CD4-positive, alpha-beta T cell treated with Interleukin-4 for 4 hours (primary cell): ENCODE data around the gene IRF5.

ENCODE experiments used
- DNase-seq: peaks from one replicate; pipeline ENCODE4 v3.0.0-alpha.2; 2020

Gene IRF5

DNA sequence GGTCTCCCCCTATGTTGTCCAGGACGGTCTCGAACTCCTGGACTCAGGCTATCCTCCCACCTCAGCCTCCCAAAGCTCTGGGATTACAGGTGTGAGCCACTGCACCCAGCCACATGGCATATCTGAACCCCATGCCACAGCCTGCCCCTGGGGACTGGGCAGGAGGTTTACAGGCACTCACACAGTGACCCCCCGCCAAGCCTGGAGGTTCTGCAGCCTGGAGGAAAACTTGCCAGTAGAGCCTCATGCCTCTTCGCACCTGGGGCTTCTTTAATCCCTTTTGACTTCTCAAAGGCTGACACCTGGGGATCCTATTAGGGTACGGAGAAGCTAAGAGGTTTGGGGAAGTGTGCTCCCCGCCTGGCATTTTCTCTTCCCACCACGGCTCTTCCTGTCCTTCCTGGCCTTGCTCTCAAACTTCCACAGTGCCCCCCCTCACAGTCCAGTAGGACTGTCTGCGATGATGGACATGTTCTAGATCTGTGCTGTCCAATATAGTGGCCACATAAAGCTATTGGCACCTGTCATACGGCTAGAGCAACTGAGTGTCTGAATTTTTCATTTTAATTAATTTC lies 15.8 kb upstream of the IRF5 start:
- no peak for DNase-seq

GRCh38 chr7:128922496-128923410 lies 15.0 kb upstream of the IRF5 start:
- no peak for DNase-seq

- no peak for DNase-seq
These were observed 14.3 kb upstream of the IRF5 start for GRCh38 chr7:128923411-128923800.

DNA sequence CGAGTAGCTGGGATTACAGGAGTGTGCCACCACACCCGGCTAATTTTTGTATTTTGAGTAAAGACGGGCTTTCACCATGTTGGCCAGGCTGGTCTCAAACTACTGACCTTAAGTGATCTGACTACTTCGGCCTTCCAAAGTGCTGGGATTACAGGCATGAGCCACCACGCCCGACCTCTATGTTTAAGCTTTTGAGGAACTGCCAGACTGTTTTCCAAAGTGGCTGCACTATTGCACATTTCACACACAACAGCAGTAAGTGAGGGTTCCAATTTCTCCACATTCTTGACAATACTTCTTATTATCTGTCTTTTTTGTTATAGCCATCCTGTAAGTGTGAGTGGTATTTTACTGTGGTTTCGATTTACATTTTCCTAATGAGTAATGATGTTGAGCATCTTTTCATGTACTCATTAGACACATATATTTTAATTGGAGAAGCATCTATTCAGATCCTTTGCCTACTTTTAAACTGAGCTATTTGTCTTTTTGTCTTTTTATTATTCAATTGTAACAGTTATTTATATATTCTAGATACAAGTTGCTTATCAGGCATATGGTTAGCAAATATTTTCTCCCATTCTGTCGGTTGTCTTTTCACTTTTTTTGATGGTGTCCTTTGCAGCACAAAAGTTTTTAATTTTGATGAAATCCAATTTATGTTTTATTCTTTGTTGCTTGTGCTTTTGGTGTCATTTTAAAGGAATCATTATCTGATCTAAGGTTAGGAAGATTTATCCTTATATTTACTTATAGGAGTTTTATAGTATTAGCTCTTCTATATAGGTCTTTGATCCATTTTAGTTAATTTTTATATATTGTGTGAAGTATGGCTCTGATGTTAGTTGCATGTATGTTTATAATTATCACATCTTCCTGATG lies 12.8 kb upstream of the IRF5 start:
- no peak for DNase-seq

GRCh38 chr7:128928159-128928813 lies 9.4 kb upstream of the IRF5 start:
- no peak for DNase-seq

GRCh38 chr7:128928882-128929788 lies 8.6 kb upstream of the IRF5 start:
- DNase-seq = no peak

- no peak for DNase-seq
These were observed 6.4 kb upstream of the IRF5 start for GRCh38 chr7:128931190-128931798.

GRCh38 chr7:128931965-128932861 lies 5.5 kb upstream of the IRF5 start:
- no peak for DNase-seq

DNA sequence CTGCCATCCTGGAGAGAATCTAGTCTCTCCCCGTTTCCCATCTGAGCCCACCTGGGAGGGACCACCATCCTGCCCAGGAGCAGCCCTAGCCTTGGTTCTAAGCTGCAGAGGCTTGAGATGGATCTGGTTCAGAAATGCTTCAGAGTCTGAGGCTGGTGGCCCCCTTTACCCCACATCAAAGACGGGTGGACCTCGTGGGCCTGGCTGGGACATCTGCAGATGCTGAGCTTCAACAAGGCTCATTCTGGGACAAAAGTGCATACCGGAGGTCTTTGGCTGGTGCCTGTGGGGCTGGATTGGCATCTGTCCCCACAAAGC lies 4.9 kb upstream of the IRF5 start:
- DNase-seq = no peak

GRCh38 chr7:128933180-128933891 lies 4.4 kb upstream of the IRF5 start:
- peak; percentile 64 for DNase-seq

DNA sequence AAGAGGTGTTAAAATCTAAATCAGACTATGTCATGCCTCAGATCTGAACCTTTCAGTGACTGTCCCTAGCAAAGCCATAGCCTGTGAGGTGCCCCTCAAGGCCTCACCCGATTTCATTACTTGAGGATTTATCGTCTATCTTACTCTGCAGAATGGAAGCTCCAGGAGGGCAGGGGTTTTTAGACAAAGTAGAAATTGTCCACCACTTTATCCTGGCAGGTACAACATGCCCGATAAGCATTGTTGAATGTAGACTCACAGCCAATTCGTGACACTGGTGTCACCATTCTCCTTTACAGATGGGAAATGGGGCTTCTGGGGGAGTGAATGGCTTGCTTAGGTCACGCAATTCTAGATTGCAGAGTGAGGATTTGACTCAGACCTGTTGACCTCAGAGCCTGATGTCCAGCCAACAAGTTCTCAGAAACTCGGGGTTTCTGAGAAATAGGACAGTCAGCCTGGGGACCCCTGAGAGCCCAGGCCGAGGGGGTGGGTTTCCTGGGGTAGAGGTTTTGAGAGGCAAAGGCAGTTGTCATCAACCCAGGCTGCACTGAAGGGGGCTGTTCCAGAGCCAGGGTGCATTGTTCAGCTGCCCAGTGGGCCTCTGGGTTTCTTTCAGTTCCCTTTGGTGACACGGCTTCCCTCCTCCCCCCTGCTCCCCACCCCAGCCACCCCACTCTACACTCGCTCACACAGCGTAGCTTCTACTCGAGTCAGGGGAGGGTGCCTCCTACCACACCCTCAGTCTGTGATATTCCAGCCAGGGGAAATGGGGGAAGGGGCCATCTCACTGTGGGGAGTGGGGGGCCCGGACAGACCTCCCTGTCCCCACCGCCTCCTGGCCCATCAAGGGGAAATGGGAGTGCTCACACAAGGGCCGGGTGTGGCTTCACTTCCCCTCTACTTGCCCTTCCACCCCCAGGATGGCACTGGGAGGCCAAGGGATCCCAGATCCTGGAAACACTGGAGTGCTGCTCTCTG lies 3.1 kb upstream of the IRF5 start:
- DNase-seq = no peak

DNA sequence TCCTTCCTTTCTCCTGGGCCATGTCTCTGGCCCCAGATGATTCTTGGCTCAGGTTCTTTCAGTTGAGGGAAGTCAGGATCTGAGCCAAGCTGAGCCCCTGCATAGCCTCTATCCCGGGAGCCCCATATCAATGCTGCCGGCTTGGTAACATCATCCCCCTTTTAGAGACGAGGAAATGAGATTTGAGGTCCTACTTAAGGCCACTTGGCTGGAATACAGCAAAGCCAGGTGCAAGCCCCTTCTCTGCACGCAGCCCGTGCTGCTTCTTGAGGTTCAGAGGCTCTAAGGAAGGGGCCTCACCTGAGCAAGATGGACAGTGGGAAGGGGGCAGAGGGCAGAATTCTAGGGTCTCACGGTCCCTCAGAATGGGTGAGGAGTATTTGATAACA lies 2.4 kb upstream of the IRF5 start:
- no peak for DNase-seq

GRCh38 chr7:128936798-128937197 lies 929 bp upstream of the IRF5 start:
- no peak for DNase-seq

DNA sequence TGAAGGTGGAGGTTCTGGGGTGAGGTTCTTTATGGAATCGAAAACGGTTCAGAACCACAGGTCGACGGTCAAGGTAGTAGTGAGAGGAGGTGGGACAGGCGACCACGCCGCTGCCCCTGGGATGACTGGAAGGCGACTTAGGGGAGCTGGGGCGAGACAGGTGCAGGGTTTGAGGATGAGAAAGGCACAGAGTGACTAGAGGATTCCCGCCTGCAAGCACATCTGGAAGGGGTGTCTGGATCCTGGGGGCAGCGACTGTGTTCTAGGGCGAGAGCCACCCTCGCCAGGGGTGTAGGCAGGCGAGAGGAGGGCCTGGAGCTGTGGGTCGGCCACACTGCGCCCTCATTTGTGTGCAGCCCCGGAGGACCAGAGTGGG lies 468 bp upstream of the IRF5 start:
- no peak for DNase-seq

GRCh38 chr7:128938544-128939074 lies 882 bp downstream of the IRF5 start:
- peak; percentile 19 for DNase-seq

DNA sequence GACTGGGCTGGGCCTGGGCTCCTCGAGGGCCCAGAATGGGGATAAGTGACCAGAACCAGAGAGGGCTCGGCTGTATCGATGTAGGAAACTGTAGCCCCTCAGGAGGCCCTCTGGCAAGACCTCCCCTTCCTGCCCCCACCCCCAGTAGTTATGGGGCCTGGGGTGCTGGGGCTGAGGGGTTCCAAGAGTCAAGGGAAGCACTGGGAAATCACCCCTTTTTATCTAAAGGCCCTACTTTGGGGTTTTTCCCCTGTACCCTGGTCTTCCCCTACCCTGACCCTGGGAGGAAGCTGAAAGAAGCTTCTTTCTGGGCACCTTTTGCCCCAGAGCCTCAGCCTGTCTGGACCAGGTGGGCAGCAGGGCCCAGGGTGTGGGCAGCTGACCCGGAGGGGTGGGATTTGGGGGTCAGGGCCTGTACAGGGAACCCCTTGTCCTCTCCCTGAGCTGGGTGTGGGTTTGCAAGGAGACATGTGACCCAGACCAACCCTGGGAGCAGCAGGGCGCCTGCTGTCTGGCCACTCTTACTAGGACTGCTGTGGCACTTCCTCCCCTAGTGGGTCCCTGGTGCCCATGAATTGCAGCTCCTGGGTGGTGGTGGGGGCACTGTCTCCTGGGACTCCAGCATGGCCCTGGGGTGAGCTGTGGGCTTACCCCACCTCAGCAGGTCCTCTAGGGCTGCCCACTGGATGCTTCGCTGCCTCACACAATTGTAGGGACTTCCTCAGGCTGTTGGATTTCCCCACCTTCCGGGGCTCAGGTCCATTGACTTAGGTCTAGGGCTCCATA lies 1.5 kb downstream of the IRF5 start:
- DNase-seq = peak; percentile 28

GRCh38 chr7:128939861-128940410 lies 2.2 kb downstream of the IRF5 start:
- no peak for DNase-seq
